Measurements from ENCODE around the gene CCDC8.
"Not testable (repeated sequence)": the region's sequence is repeated elsewhere in the genome, so short reads cannot be mapped to it uniquely, and the experiment has no call there.

CCDC8 gene

DNA sequence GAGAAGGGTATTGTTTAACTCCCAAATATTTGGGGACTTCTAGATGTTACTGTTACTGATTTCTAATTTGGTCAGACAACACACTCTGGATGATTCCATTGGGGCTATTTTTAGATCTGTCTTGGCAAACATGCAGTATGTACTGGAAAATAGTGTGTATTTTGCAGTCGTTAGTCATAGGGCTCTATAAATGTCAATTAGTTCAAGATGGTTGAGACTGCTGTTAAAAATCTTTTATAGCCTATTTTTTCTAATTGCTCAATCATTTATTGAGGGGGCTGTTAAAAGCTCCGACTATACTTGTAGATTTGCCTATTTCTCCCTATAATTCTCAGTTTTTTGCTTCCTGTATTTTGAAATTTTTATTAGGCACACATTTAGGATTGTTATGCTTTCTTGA, 35.1 kb downstream of the CCDC8 start:
- no peak for DNase-seq

DNA sequence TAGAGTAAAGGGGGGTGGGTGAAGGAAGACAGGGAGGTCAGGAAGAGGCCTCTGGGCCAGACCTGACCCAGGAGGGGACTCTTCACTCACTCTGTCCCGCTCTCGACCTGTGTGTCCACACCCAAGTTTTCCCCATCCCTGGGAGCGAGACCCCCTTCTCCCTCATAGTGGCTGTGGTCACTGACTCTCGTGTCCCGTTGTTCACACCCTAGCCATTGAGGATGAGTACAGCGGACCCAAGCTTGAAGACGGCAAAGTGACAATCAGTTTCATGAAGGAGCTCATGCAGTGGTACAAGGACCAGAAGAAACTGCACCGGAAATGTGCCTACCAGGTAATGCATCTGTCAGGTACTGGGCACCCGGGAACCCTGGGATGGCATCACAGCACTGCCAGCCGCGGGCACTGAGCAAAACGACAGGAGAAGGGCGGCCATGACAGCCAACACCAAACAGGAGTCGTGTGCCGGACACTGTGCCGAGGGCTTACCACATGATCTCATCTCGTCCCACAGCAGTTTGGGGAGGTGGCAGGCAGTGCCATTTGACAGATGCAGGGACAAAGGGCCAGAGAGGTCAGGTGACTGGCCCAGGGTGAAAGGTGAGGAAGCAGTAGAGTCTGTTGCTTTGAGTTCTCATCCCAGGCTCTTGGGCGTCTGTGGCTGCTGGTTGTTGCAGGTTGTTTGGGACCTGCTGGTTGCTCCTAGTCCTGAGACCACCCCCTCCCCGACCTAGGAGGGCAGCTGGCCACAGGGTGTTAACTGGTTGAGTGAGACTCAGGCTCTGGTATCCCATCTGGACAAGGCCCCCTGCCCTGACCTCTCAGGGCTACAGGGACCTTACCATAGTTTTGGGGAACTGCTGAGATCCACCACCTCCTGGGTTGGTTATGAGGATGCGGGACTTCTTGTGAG, 36.9 kb downstream of the CCDC8 start:
- no peak for DNase-seq

DNA sequence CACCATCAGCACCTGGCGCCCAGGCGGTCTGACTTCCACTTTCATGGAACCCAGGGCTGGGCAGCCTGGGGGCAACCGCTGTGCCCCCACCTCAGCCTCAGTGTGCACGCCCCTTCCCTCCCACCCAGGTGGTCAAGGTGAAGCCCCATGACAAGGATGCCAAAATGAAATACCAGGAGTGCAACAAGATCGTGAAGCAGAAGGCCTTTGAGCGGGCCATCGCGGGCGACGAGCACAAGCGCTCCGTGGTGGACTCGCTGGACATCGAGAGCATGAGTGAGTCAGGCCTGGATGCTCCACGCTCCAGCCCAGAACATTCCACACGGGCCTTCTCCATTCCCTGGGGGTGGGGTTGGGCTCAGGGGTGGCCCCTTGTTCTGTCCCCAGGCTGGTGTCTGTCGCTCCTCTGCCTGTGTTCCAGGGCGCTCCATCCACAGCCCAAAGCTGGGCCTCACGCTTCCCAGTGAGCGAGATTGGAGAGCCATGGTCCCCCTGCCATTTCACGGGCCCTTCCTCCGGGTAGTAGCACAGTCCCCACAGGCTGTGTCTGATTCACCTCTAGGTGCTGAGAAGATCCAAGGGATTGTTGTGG, 37.8 kb downstream of the CCDC8 start:
- DNase-seq, result not testable (repeated sequence)

DNA sequence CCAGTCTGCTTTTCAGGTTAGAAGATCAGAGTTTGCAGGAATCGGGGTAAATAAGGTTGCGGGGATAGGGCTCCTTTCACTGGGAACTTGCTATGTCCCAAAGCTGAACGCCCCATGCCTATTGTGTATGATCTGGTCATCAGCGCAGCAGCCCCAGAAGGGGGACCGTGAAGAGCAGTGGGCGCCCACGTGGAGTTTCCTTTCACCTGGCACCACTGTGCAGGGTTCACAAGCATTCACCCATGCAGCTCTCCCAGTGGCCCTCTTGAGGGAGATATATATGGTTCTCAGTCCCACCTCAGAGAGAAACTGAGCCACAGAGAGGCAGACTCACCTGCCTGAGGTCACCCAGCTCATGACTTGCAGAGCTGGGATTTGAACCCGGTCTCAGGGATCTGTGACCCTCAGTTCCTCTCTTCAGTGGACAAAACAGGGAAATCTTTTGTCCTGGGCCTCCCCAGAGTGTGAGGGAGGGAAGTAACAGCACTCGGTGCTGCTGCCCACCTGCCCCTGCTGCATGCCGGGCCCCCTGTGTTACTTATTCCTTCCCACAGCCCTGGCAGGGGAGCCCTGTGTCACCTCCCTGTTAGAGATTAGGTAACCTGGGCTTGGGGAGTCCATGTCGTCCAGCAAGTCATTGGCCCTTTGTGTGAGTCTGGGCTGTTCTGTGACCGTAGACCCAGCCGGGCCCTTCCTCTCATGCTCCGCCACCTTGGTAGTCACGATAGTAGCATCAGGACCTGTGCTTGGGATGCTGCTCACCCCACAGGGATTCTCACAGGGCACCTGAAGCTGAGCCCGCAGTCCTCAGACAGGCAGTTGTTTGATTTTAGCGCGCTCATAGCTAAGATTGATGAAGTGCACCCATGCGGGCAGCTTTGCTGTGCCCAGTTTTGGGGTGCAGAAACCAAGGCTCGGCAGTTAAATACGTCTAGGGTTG, 38.6 kb downstream of the CCDC8 start:
- no peak for DNase-seq

DNA sequence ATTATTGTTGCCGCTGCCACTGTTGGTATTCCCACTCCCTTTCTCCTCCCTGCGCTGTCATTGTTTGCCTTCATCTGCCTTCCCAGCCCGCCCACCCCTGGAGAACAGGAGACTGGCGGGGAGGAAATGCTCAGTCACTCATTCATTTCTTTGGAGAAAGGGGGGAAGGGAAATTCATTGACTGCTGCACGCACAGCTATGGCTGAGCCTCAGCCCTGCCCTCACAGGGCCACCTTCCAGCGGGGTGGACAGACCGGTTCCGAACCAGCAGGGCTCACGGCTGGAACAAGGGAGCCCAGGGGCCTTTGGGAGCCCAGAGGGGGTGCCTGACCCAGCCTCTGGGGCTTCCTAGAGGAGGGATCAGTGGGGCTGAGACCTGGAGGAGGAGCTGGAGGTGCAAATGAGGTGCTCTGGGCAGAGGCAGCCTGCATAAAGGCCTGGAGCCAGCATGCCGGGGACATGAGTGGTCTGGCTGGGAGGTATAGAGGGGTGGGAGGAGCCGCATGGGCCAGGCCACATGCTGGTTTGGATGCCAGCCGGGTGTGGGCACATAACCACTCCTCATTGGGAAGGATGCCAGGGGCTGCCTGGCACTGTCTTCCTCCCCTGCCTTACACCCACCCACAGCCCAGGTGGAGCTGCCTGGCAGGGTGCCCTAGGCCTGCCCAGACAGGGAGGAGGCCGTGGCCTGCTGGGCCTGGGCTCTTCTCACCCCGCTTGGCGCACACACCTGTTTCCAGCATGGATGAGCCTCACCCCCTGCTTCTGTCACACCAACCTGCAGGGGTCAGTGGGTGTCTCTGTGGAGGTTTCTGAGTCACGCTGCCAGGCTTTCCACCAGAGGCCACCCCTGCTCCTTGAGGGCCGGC, 39.6 kb downstream of the CCDC8 start:
- DNase-seq, result peak; percentile 79

DNA sequence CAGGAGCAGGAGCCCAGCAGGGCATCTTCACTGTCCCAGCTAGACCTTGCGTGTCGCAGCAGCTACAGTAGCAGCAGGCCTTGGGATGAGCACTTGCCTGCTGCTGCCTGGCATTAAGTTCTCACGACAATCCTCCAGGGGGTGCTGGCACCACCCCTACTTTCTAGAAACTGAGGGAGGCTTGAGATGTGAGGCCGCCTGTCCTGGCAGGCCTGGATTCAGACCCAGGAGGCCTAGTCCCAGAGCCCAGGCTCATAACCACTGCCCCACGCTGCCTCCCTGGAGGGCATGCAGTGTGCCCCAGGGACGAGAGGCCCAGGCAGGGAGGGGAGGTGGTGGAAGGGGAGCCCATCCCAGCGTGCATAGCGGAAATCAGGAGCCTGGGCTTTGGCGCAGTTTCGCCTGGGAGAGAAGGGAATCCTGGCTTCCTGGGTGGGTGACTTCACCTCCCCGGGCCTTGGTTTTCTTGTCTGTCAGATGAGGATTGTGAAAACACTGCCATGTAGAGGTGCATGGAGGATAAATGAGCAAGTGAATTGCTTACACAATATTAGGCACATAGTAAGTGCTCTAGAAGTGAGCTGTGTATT, 40.4 kb downstream of the CCDC8 start:
- DNase-seq, result no peak

DNA sequence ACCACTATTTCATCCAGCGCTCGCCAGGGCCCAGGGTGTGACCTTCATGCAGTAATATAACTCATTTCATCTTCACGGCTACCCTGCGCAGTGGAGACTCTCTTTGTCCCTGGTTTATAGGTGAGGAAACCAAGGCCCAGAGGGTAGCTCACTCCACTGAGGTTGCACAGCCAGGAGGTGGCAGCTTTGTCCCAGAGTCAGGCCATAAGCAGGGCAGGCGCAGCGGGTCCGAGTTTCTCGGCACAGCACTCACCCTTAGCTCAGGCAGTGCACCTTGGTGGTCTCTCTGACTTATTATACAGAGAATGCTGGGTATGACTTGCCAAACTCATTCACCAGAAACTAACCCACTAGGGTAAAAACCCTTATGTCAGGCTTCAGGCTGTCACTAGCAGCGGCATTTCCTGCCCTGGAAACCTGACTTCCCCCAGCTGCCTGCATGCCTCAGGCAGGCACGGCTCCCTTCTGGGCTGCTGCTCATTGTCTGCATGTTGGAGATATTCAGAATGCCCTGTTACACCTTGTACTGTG, 41.9 kb downstream of the CCDC8 start:
- no peak for DNase-seq

DNA sequence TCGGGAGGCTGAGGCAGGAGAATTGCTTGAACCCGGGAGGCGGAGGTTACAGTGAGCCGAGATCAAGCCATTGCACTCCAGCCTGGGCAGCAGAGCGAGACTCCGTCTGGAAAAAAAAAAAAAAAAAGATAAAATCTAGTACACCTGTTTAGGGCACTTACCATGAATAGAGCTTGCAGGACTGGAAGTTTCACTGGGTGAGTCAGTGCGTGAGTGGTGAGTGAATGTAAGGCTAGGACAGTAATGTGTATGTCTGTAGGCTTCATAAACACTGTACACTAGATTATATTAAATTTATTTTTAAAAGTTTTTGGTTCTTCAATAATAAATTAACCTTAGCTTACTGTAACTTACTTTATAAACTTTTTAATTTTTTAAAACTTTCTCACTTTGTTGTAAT, 43.5 kb downstream of the CCDC8 start:
- no peak for DNase-seq

DNA sequence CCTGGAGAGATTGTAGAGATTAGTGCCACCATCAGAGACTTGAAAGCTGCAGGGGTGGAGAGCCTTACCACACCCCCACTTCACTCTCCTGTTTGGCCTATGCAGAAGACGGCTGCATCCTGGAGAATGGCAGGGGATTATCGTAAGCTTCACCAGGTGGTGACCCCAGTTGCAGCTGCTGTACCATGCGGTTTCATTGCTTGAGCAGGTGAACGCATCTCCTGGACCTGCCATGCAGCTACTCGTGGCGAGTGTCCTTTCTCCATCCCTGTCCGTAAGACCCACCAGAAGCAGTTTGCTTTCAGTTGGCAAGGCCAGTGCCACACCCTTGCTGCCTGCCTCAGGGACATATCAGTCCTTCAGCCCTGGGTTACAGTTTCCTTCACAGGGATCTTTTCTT, 45.2 kb downstream of the CCDC8 start:
- DNase-seq, result no peak

DNA sequence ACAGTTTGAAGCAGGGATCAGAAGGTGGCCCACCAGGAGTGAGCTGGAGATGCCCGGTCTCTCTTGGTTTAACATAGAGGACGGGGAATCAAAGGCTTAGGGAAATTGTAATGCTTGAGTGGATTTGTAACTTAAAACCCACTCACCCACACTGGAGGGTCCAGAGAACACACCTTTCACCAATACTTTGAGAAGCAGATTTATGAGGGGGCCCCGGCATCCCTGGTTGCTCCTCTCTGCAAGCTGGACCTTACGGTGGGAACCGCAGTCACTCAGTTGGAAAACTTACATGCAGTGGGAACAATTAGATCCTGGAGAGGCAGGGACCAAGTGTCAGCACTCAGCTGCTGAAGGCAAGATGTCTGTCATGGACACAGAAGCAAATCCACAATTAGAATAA, 45.9 kb downstream of the CCDC8 start:
- no peak for DNase-seq

DNA sequence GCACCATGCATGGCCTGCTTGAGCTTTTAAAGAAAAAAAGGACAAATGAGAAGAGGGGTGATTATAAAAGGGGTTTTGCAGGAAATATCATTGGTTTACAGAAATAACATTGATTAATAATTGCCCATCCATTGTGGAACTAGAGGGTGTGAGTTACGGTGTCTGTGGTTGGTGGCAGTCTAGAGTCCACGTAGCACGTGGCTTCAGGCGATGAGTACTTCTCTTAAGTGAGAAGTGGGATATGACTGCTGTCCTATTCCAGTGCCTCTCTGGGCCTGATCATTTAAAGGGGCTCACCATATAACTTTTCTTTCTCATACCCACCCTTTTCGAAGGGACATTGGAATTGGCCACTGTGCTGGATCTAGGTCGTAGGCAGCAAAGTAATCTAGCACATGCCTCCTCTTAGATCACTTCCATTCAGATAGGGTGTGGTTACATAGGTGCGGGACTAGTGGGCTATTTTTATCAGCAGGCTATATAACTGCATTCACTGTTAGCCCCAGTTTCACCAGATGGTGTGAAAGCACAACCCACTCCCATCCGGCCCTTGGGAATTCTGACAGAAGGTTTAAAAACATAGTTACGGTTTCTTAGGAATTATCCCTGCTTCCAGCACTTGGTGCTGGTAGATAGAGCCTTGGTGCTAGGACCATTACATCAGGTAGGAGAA, 46.6 kb downstream of the CCDC8 start:
- no peak for DNase-seq

DNA sequence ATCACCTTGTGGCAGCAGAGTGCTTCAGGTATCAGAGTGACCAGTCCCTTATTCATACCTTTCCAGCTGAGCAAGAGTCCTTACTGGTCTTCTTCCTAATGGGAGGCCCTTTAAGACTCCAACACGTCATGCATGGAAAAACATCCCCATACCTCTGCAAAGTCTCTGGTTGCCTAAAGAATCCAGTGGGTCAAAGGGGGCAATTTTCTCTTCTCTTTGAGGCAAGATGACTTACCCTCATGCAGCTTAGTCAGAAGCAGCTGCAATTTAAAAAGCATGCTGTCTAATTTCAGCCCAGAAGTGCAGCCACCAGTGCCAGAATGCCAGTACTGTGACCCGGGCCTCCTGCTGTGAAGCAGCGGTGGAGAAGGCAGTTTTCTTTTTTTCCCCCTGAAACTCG, 47.8 kb downstream of the CCDC8 start:
- no peak for DNase-seq

DNA sequence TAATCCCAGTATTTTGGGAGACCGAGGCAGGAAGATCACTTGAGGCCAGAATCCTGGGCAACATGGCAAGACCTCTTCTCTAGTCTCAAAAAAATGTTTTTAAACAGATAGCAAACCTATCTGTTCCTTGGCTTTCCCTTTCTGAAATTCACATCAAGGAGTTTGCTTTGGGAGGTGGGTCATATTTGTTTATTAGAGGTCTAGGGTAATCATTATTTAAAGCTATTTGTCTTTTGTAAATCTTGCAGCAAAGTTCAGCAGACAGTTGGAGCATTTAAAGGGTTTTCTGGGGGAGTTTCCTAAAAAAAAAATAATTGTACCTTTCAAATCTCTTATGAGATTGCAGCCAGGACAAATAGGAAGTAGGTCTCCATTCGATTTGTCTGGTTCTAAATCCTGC, 49.0 kb downstream of the CCDC8 start:
- DNase-seq, result no peak

DNA sequence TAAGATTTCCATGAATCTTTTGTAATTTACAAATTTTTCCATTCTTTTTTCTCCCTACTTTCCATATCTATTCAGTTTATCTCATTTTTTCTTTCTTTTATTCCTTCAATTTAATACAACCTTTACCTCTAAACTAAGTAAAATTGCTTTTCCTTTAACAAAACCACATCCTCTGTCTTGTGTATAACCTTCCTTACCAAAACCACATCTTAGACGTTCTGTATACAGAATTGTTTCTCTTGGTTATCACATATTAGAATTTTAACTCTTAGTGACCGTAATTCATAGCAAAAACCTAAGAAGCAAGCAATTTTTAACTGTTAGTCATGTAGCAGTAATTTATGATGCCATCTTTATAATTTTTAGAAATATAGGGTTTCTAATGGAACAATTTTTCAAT, 51.4 kb downstream of the CCDC8 start:
- DNase-seq, result no peak
